ENCODE data around the gene PMEPA1. TPM values are rescaled to one million over a fixed set of nuclear protein-coding genes. Genes with fewer than 3 reads are reported as not detected.

The PMEPA1 gene
- polyA plus RNA-seq, 4 donors = 4.0 to 12.7 (median 9.6) TPM

GRCh38 chr20:57698867-57699275 is 10.9 kb downstream of the PMEPA1 start:
- Histone ChIP-seq H3K4me3 (ENCODE audit: low read depth in 1 of 3, low read length in 3 of 3) (no peak overlapping the region), H3K27ac (ENCODE audit: low read depth in 1 of 3, low read length in 2 of 3) (peak overlapping the region in 2 of 3 donors; percentile 72 to 74), H3K9me3 (ENCODE audit: control insufficient read depth in 2 of 2, insufficient read depth in 1 of 2, low read depth in 1 of 2, low read length in 1 of 2) (no peaks in the 10 kb centered on the region), H3K4me1 (ENCODE audit: control insufficient read depth in 3 of 3, insufficient read depth in 2 of 3, low read depth in 1 of 3, low read length in 2 of 3) (peaks cover 10 to 18% (median 14%) of the 10 kb centered on the region in 3 donors), H3K36me3 (ENCODE audit: control insufficient read depth in 3 of 3, insufficient read depth in 2 of 3, low read depth in 1 of 3, low read length in 3 of 3) (peaks cover 0 to 14% (median 0%) of the 10 kb centered on the region in 3 donors), H3K27me3 (ENCODE audit: control insufficient read depth in 3 of 3, insufficient read depth in 3 of 3, low read length in 3 of 3) (no peaks in the 10 kb centered on the region)
- WGBS, 3 donors = 40 to 56% (median 45%) methylated on average over 7 of the region's 7 CpGs
- FAIRE-seq (no peak), DNase-seq (no peak)

- Histone ChIP-seq H3K27ac (ENCODE audit: low read depth in 1 of 3, low read length in 2 of 3) (peak overlapping the region; percentile 57 to 75 (median 72)), H3K4me3 (ENCODE audit: low read depth in 1 of 3, low read length in 3 of 3) (no peak overlapping the region), H3K27me3 (ENCODE audit: control insufficient read depth in 3 of 3, insufficient read depth in 3 of 3, low read length in 3 of 3) (no peaks in the 10 kb centered on the region), H3K4me1 (ENCODE audit: control insufficient read depth in 3 of 3, insufficient read depth in 2 of 3, low read depth in 1 of 3, low read length in 2 of 3) (peaks cover 12 to 24% (median 14%) of the 10 kb centered on the region in 3 donors), H3K36me3 (ENCODE audit: control insufficient read depth in 3 of 3, insufficient read depth in 2 of 3, low read depth in 1 of 3, low read length in 3 of 3) (peaks cover 0 to 14% (median 0%) of the 10 kb centered on the region in 3 donors), H3K9me3 (ENCODE audit: control insufficient read depth in 2 of 2, insufficient read depth in 1 of 2, low read depth in 1 of 2, low read length in 1 of 2) (no peaks in the 10 kb centered on the region)
- FAIRE-seq (peak; percentile 70), DNase-seq (peak; percentile 90 to 98)
- 17 to 50% (median 31%) methylated on average over 17 of the region's 17 CpGs for WGBS, 3 donors
Observed at GRCh38 chr20:57698116-57698866, 11.5 kb downstream of the PMEPA1 start.

- 23 to 55% (median 32%) methylated on average over 7 of the region's 7 CpGs for WGBS, 3 donors
- H3K36me3 ChIP-seq (ENCODE audit: control insufficient read depth in 3 of 3, insufficient read depth in 2 of 3, low read depth in 1 of 3, low read length in 3 of 3) = peaks cover 0 to 16% (median 0%) of the 10 kb centered on the region in 3 donors
- no peak for FAIRE-seq
- no peak overlapping the region for H3K4me3 ChIP-seq (ENCODE audit: low read depth in 1 of 3, low read length in 3 of 3)
- H3K27me3 ChIP-seq (ENCODE audit: control insufficient read depth in 3 of 3, insufficient read depth in 3 of 3, low read length in 3 of 3) = no peaks in the 10 kb centered on the region
- H3K9me3 ChIP-seq (ENCODE audit: control insufficient read depth in 2 of 2, insufficient read depth in 1 of 2, low read depth in 1 of 2, low read length in 1 of 2) = no peaks in the 10 kb centered on the region
- DNase-seq = peak; percentile 56 to 71
- H3K4me1 ChIP-seq (ENCODE audit: control insufficient read depth in 3 of 3, insufficient read depth in 2 of 3, low read depth in 1 of 3, low read length in 2 of 3) = peaks cover 12 to 32% (median 14%) of the 10 kb centered on the region in 3 donors
- H3K27ac ChIP-seq (ENCODE audit: low read depth in 1 of 3, low read length in 2 of 3) = peak overlapping the region; percentile 54 to 75 (median 57)
Observed at GRCh38 chr20:57697543-57697942, 12.3 kb downstream of the PMEPA1 start.

GRCh38 chr20:57696401-57696961 is 13.3 kb downstream of the PMEPA1 start:
- WGBS, 3 donors = 70 to 84% (median 79%) methylated on average over 12 of the region's 12 CpGs
- Histone ChIP-seq H3K4me1 (ENCODE audit: control insufficient read depth in 3 of 3, insufficient read depth in 2 of 3, low read depth in 1 of 3, low read length in 2 of 3) (peaks cover 12 to 36% (median 14%) of the 10 kb centered on the region in 3 donors), H3K27me3 (ENCODE audit: control insufficient read depth in 3 of 3, insufficient read depth in 3 of 3, low read length in 3 of 3) (no peaks in the 10 kb centered on the region), H3K9me3 (ENCODE audit: control insufficient read depth in 2 of 2, insufficient read depth in 1 of 2, low read depth in 1 of 2, low read length in 1 of 2) (no peaks in the 10 kb centered on the region), H3K36me3 (ENCODE audit: control insufficient read depth in 3 of 3, insufficient read depth in 2 of 3, low read depth in 1 of 3, low read length in 3 of 3) (peaks cover 0 to 13% (median 0%) of the 10 kb centered on the region in 3 donors), H3K27ac (ENCODE audit: low read depth in 1 of 3, low read length in 2 of 3) (no peak overlapping the region), H3K4me3 (ENCODE audit: low read depth in 1 of 3, low read length in 3 of 3) (no peak overlapping the region)
- DNase-seq = no peak
- no peak for FAIRE-seq

- Histone ChIP-seq H3K4me3 (ENCODE audit: low read depth in 1 of 3, low read length in 3 of 3) (no peak overlapping the region), H3K27me3 (ENCODE audit: control insufficient read depth in 3 of 3, insufficient read depth in 3 of 3, low read length in 3 of 3) (no peaks in the 10 kb centered on the region), H3K36me3 (ENCODE audit: control insufficient read depth in 3 of 3, insufficient read depth in 2 of 3, low read depth in 1 of 3, low read length in 3 of 3) (peaks cover 0 to 13% (median 0%) of the 10 kb centered on the region in 3 donors), H3K9me3 (ENCODE audit: control insufficient read depth in 2 of 2, insufficient read depth in 1 of 2, low read depth in 1 of 2, low read length in 1 of 2) (no peaks in the 10 kb centered on the region), H3K27ac (ENCODE audit: low read depth in 1 of 3, low read length in 2 of 3) (no peak overlapping the region), H3K4me1 (ENCODE audit: control insufficient read depth in 3 of 3, insufficient read depth in 2 of 3, low read depth in 1 of 3, low read length in 2 of 3) (peaks cover 12 to 36% (median 14%) of the 10 kb centered on the region in 3 donors)
- 60 to 76% (median 63%) methylated on average over 5 of the region's 5 CpGs for WGBS, 3 donors
- DNase-seq (no peak), FAIRE-seq (no peak)
Observed at GRCh38 chr20:57695940-57696339, 13.9 kb downstream of the PMEPA1 start.

- H3K9me3 ChIP-seq (ENCODE audit: control insufficient read depth in 2 of 2, insufficient read depth in 1 of 2, low read depth in 1 of 2, low read length in 1 of 2) = no peaks in the 10 kb centered on the region
- H3K36me3 ChIP-seq (ENCODE audit: control insufficient read depth in 3 of 3, insufficient read depth in 2 of 3, low read depth in 1 of 3, low read length in 3 of 3) = peaks cover 0 to 13% (median 0%) of the 10 kb centered on the region in 3 donors
- no peak overlapping the region for H3K4me3 ChIP-seq (ENCODE audit: low read depth in 1 of 3, low read length in 3 of 3)
- peaks cover 12 to 36% (median 14%) of the 10 kb centered on the region in 3 donors for H3K4me1 ChIP-seq (ENCODE audit: control insufficient read depth in 3 of 3, insufficient read depth in 2 of 3, low read depth in 1 of 3, low read length in 2 of 3)
- 74 to 83% (median 82%) methylated on average over 11 of the region's 11 CpGs for WGBS, 3 donors
- H3K27me3 ChIP-seq (ENCODE audit: control insufficient read depth in 3 of 3, insufficient read depth in 3 of 3, low read length in 3 of 3) = no peaks in the 10 kb centered on the region
- no peak overlapping the region for H3K27ac ChIP-seq (ENCODE audit: low read depth in 1 of 3, low read length in 2 of 3)
- DNase-seq (no peak), FAIRE-seq (no peak)
Observed at GRCh38 chr20:57695012-57695411, 14.8 kb downstream of the PMEPA1 start.

- H3K4me3 ChIP-seq (ENCODE audit: low read depth in 1 of 3, low read length in 3 of 3) = no peak overlapping the region
- FAIRE-seq (no peak), DNase-seq (no peak)
- peaks cover 12 to 36% (median 14%) of the 10 kb centered on the region in 3 donors for H3K4me1 ChIP-seq (ENCODE audit: control insufficient read depth in 3 of 3, insufficient read depth in 2 of 3, low read depth in 1 of 3, low read length in 2 of 3)
- H3K9me3 ChIP-seq (ENCODE audit: control insufficient read depth in 2 of 2, insufficient read depth in 1 of 2, low read depth in 1 of 2, low read length in 1 of 2) = no peaks in the 10 kb centered on the region
- H3K27ac ChIP-seq (ENCODE audit: low read depth in 1 of 3, low read length in 2 of 3) = no peak overlapping the region
- H3K36me3 ChIP-seq (ENCODE audit: control insufficient read depth in 3 of 3, insufficient read depth in 2 of 3, low read depth in 1 of 3, low read length in 3 of 3) = peaks cover 0 to 8% (median 0%) of the 10 kb centered on the region in 3 donors
- no peaks in the 10 kb centered on the region for H3K27me3 ChIP-seq (ENCODE audit: control insufficient read depth in 3 of 3, insufficient read depth in 3 of 3, low read length in 3 of 3)
- 86 to 93% (median 89%) methylated on average over 4 of the region's 4 CpGs for WGBS, 3 donors
Observed at GRCh38 chr20:57694481-57694880, 15.3 kb downstream of the PMEPA1 start.

GRCh38 chr20:57693670-57694329 is 16.0 kb downstream of the PMEPA1 start:
- Histone ChIP-seq H3K27me3 (ENCODE audit: control insufficient read depth in 3 of 3, insufficient read depth in 3 of 3, low read length in 3 of 3) (no peaks in the 10 kb centered on the region), H3K27ac (ENCODE audit: low read depth in 1 of 3, low read length in 2 of 3) (peak overlapping the region in 2 of 3 donors; percentile 26 to 61), H3K4me1 (ENCODE audit: control insufficient read depth in 3 of 3, insufficient read depth in 2 of 3, low read depth in 1 of 3, low read length in 2 of 3) (peaks cover 8 to 32% (median 14%) of the 10 kb centered on the region in 3 donors), H3K36me3 (ENCODE audit: control insufficient read depth in 3 of 3, insufficient read depth in 2 of 3, low read depth in 1 of 3, low read length in 3 of 3) (peaks cover 0 to 9% (median 0%) of the 10 kb centered on the region in 3 donors), H3K4me3 (ENCODE audit: low read depth in 1 of 3, low read length in 3 of 3) (no peak overlapping the region), H3K9me3 (ENCODE audit: control insufficient read depth in 2 of 2, insufficient read depth in 1 of 2, low read depth in 1 of 2, low read length in 1 of 2) (no peaks in the 10 kb centered on the region)
- DNase-seq (no peak), FAIRE-seq (no peak)
- 45 to 58% (median 50%) methylated on average over 7 of the region's 7 CpGs for WGBS, 3 donors
